Heart left ventricle (tissue), 13 donors: Measurements from ENCODE around the gene CCDC107.

Experiments used
- POLR2A ChIP-seq, 2 donors: fragments of 450-650 bp; IDR thresholded peaks; one replicate each; pipeline ENCODE4 v1.6.1; 2017; ENCODE audit warnings: antibody characterized with exemption in 2 of 2, mild to moderate bottlenecking in 2 of 2, moderate library complexity in 2 of 2
- TF ChIP-seq, protein P1 (sequence below), 12 donors: fragments of 200-600 bp; sonication (generic) in 4 of 12; IDR thresholded peaks; one replicate each; pipeline versions ENCODE4 v1.5.0 to v1.8.0; 2018 to 2022; ENCODE audit warnings: antibody characterized with exemption in 12 of 12, mild to moderate bottlenecking in 5 of 12
- donor health status: ischemic (EF 13 %, LVEDD 7.1; RV severe dilation, severe dysfunction).
- donor health status: DM: no; HTN: yes; CAD: no.
- donor health status: DM: no; HTN: no; CAD: no.
- donor health status: ischemic (EF 25% LVEDD 6.9; RV normal size, moderate dysfunction).
- donor health status: ischemic (EF 25% LVEDD 5.7; RV mildly dilated, moderate dysfunction).
- donor health status: ischemic (EF 35%, LVEDD 5.7; RV mildly dilated, moderate dysfunction).
- donor health status: nonischemic (EF 11% LVEDD 7.7; RV severe dilation, severe dysfunction).
- donor health status: DM: yes; HTN: yes; CAD: no.
- donor health status: PGD.
- donor health status: ischemic (EF 29% LVEDD 5.4; RV normal size, mild dysfunction).
- donor health status: nonischemic (EF 23%, LVEDD 6.1; RV moderate dilation, normal function).

DNA sequence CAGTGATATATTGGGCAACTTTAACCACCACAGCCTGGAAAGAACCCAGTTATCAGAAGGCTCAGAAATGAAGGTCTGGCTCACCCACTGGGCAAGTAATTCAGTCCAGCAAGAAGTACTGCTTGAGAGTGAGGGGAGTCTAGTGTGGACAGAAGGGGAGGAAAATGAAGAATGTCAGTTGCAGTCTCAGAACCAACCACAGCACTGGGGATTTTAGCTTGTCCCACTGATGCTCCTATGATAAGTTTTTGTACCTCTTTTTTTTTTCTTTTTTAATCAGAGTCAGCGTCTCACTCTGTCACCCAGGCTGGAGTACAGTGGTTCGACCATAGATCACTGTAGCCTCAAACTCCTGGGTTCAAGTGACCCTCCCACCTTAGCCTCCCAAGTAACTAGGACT is 30.5 kb upstream of the CCDC107 start:
- TF ChIP-seq, protein P1, sequence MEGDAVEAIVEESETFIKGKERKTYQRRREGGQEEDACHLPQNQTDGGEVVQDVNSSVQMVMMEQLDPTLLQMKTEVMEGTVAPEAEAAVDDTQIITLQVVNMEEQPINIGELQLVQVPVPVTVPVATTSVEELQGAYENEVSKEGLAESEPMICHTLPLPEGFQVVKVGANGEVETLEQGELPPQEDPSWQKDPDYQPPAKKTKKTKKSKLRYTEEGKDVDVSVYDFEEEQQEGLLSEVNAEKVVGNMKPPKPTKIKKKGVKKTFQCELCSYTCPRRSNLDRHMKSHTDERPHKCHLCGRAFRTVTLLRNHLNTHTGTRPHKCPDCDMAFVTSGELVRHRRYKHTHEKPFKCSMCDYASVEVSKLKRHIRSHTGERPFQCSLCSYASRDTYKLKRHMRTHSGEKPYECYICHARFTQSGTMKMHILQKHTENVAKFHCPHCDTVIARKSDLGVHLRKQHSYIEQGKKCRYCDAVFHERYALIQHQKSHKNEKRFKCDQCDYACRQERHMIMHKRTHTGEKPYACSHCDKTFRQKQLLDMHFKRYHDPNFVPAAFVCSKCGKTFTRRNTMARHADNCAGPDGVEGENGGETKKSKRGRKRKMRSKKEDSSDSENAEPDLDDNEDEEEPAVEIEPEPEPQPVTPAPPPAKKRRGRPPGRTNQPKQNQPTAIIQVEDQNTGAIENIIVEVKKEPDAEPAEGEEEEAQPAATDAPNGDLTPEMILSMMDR (IDR thresholded peaks at IDR 0.05): no peak
- no peak for TF ChIP-seq POLR2A (IDR thresholded peaks at IDR 0.05)
